Dedifferentiated amniotic fluid mesenchymal stem cell (primary cell): ENCODE data around the gene NAPEPLD.
"Not testable (repeated sequence)": the region's sequence is repeated elsewhere in the genome, so short reads cannot be mapped to it uniquely, and the experiment has no call there.

Experiments used
- DNase-seq: peaks from one replicate; pipeline ENCODE4 v3.0.0-alpha.2; 2016; ENCODE audit errors: extremely low spot score

The NAPEPLD gene

DNA sequence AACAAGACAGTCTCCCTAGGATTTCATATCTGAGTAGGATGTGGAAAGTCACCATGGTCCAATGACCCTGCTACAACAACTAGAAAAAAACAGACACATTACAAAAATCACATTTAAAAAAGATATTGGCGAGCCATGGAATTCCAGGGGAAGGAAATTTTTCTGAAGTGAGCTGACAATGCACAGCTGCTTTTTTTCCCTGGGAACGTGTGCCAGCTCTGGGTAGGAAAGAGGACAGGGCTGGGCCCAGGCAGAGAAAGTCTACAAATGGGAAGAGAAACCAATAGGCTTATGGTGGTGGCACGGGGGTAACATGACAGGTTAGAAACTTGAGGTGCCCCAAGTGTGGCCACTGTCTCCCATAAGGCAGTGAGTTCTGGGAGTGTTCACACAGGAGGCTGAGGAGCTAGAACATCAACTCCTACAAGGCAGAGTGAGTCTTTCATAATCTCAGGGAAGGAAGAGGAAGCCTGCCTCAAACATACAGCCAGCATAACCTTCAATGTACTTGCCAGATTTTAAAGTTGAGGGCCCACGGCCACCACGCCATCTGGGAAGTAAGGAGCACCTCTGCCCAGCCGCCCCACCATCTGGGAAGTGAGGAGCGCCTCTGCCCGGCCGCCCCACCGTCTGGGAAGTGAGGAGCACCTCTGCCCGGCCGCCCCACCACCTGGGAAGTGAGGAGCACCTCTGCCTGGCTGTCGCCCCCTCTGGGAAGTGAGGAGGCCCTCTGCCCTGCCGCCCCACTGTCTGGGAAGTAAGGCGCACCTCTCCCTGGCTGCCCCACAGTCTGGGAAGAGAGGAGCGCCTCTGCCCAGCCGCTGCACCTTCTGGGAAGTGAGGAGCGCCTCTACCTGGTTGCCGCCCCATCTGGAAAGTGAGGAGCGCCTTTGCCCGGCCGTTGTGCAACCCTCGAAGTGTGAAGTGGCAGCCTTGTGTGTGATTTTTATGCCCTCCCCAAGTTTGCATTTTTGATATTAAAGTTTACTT is 80.2 kb downstream of the NAPEPLD start:
- DNase-seq: no peak

DNA sequence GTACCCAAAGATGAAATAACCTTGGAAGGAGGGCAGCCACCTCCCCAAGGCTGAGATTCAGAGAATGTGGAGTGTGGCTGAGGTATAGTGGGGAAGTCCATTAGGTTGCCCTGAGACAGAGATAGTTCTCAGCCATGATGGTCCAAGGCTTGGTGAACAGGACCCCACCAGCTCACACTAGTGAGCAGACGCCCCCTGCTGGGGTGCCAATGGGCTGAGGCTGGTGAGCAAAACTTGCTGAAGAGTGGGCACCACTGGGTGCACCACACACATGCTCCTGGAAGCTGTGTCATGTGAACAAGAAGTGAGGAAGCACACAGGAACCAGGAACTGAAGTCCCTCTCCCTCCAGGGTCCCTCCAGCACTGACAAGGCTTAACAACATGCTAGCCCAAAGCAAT is 83.2 kb downstream of the NAPEPLD start:
- DNase-seq: no peak

- DNase-seq: no peak
These were observed 85.0 kb downstream of the NAPEPLD start for GRCh38 chr7:103063895-103064294.

DNA sequence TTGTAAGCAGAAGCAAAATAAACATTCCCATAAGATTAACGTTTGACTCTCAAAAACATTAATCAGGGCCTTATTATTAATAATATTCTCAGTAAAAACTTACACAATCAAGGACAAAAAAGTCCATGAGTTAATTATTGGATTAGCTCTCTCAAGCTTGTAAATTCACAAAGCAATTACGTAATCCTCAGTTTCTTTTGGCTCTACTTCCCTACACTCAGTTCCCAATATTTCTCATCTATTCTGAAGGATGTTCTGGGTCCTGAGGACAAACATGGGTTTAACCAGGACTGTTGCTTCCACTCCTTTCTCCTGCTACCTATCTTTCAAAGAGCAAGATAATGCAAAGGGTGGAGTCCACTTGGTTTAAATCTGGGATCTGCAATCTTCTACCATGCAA is 89.4 kb downstream of the NAPEPLD start:
- no peak for DNase-seq

DNA sequence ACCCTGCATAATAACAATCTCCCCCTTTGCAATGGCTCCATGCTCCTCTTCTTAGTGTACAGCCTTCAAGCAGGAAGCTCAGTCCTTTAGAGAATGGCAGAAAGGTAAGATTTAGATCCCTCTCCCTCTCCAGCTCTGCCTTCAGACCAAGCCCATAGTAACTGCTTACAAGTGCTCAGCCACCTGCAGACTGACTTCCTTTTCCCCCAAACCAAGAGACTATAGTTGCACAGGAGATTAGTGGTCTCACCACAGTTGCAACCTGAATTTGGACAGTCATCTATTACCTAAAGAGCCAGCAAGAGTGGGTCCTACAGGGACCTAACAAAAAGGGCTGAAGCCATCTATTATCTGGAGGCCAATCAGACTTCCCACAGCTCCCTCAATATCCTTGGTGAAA is 90.8 kb downstream of the NAPEPLD start:
- DNase-seq: no peak

GRCh38 chr7:103056006-103056405 is 92.9 kb downstream of the NAPEPLD start:
- not testable (repeated sequence) for DNase-seq

DNA sequence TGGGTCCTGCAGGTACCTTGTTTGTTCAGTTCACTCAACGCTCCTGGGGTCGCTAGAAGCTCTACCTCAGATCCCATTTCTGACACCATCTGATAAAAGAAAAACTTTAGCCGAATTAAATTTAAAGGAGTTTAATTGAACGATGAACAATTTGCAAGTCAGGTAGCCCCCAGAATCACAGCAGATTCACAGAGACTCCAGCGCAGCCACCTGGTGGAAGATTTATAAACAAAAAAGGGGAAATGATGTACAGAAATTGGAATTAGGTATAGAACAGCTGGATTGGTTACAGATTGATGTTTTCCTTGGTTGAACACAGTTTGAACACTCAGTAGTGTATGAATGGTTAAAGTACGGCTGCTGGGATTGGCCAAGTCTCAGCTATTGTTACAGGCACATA is 97.4 kb downstream of the NAPEPLD start:
- DNase-seq: no peak
